Activated naive CD8-positive, alpha-beta T cell treated with anti-CD3 and anti-CD28 coated beads for 36 hours (primary cell): ENCODE results near the gene WDR55. TPM values are rescaled to one million over a fixed set of nuclear protein-coding genes. Genes with fewer than 3 reads are reported as not detected.
"Not testable (repeated sequence)": the region's sequence is repeated elsewhere in the genome, so short reads cannot be mapped to it uniquely, and the experiment has no call there.

Experiments used
- DNase-seq: peaks from one replicate; pipeline ENCODE4 v3.0.0; 2021
- H3K27ac Mint-ChIP-seq: one replicate; pipeline ENCODE4 v1.8.0; 2022; ENCODE audit warnings: mild to moderate bottlenecking, moderate library complexity, mixed read lengths
- H3K27me3 Mint-ChIP-seq: one replicate; pipeline ENCODE4 v1.8.0; 2022; ENCODE audit warnings: mild to moderate bottlenecking, mixed read lengths
- H3K36me3 Mint-ChIP-seq: one replicate; pipeline ENCODE4 v1.8.0; 2021; ENCODE audit warnings: mild to moderate bottlenecking, mixed read lengths
- H3K4me1 Mint-ChIP-seq: one replicate; pipeline ENCODE4 v1.8.0; 2021; ENCODE audit warnings: mixed read lengths
- H3K4me3 Mint-ChIP-seq: one replicate; pipeline ENCODE4 v1.8.0; 2022; ENCODE audit warnings: mild to moderate bottlenecking, moderate library complexity, mixed read lengths
- H3K9me3 Mint-ChIP-seq: one replicate; pipeline ENCODE4 v1.8.0; 2022; ENCODE audit warnings: mixed read lengths
- total RNA-seq, 2 experiments: library from RNA; stranded (reverse); gene quantifications; one replicate each; pipeline ENCODE4 v1.2.3, GENCODE V29; 2021

Gene WDR55
- total RNA-seq, 2 experiments from 2014 or later = 37.5 to 38.9 TPM

- H3K27ac Mint-ChIP-seq = no peak overlapping the region
- H3K27me3 Mint-ChIP-seq = peaks cover 9% of the 10 kb centered on the region
- peak overlapping the region; percentile 97 for H3K4me3 Mint-ChIP-seq
- H3K9me3 Mint-ChIP-seq = peaks cover 1% of the 10 kb centered on the region
- H3K4me1 Mint-ChIP-seq = peaks cover 12% of the 10 kb centered on the region
- DNase-seq = no peak
- peaks cover 6% of the 10 kb centered on the region for H3K36me3 Mint-ChIP-seq
Observed at GRCh38 chr5:140711794-140712193, 47.1 kb downstream of the WDR55 start.

GRCh38 chr5:140713562-140714094 lies 48.9 kb downstream of the WDR55 start:
- DNase-seq = no peak
- Mint-ChIP-seq H3K36me3 (peaks cover 6% of the 10 kb centered on the region), H3K4me1 (peaks cover 12% of the 10 kb centered on the region), H3K4me3 (no peak overlapping the region), H3K27me3 (peaks cover 9% of the 10 kb centered on the region), H3K27ac (no peak overlapping the region), H3K9me3 (peaks cover 1% of the 10 kb centered on the region)

GRCh38 chr5:140716238-140716637 lies 51.5 kb downstream of the WDR55 start:
- H3K27me3 Mint-ChIP-seq, DNase-seq, H3K27ac Mint-ChIP-seq, H3K36me3 Mint-ChIP-seq, H3K4me3 Mint-ChIP-seq, H3K9me3 Mint-ChIP-seq: not testable (repeated sequence)
- peaks cover 10% of the 10 kb centered on the region for H3K4me1 Mint-ChIP-seq

GRCh38 chr5:140718266-140718592 lies 53.5 kb downstream of the WDR55 start:
- no peaks in the 10 kb centered on the region for H3K36me3 Mint-ChIP-seq
- H3K4me3 Mint-ChIP-seq = no peak overlapping the region
- H3K27ac Mint-ChIP-seq = no peak overlapping the region
- H3K27me3 Mint-ChIP-seq = peaks cover 16% of the 10 kb centered on the region
- no peak for DNase-seq
- peaks cover 5% of the 10 kb centered on the region for H3K4me1 Mint-ChIP-seq
- no peaks in the 10 kb centered on the region for H3K9me3 Mint-ChIP-seq

GRCh38 chr5:140720738-140721137 lies 56.0 kb downstream of the WDR55 start:
- peaks cover 36% of the 10 kb centered on the region for H3K27me3 Mint-ChIP-seq
- H3K9me3 Mint-ChIP-seq, H3K27ac Mint-ChIP-seq, H3K4me1 Mint-ChIP-seq, H3K36me3 Mint-ChIP-seq, DNase-seq, H3K4me3 Mint-ChIP-seq: not testable (repeated sequence)

- H3K4me3 Mint-ChIP-seq, H3K27ac Mint-ChIP-seq, H3K9me3 Mint-ChIP-seq, DNase-seq, H3K36me3 Mint-ChIP-seq: not testable (repeated sequence)
- H3K4me1 Mint-ChIP-seq = peaks cover 11% of the 10 kb centered on the region
- H3K27me3 Mint-ChIP-seq = peaks cover 43% of the 10 kb centered on the region
Observed at GRCh38 chr5:140721395-140721794, 56.7 kb downstream of the WDR55 start.

Other genes with a start within 250 kb of the WDR55 start
- 10 to 100 TPM; 13.9 to 15.5 TPM for gene EIF4EBP3, start 117.2 kb upstream of the WDR55 start, total RNA-seq
- 10 to 100 TPM; 54.6 to 60.6 TPM for gene SRA1, start 107.4 kb upstream of the WDR55 start, total RNA-seq
- gene APBB3, start 100.3 kb upstream of the WDR55 start, total RNA-seq = 10 to 100 TPM; 17.5 to 17.8 TPM
- gene SLC35A4, start 100.1 kb upstream of the WDR55 start, total RNA-seq = 100 to 1,000 TPM in 1 of 2 experiments, 10 to 100 TPM in 1; 97.4 to 100 TPM
- under 1 TPM; 0.42 to 0.58 TPM for gene CD14, start 31.7 kb upstream of the WDR55 start, total RNA-seq
- 10 to 100 TPM; 34.4 to 37.4 TPM for gene TMCO6, start 25.5 kb upstream of the WDR55 start, total RNA-seq
- gene NDUFA2, start 17.3 kb upstream of the WDR55 start, total RNA-seq = 10 to 100 TPM; 64.2 to 69.4 TPM
- 10 to 100 TPM; 94.3 to 95.3 TPM for gene IK, start 17.1 kb upstream of the WDR55 start, total RNA-seq
- 1 to 10 TPM; 2.7 to 3.7 TPM for gene DND1, start 8.7 kb downstream of the WDR55 start, total RNA-seq
- gene HARS1, start 26.5 kb downstream of the WDR55 start, total RNA-seq = 100 to 1,000 TPM in 1 of 2 experiments, 10 to 100 TPM in 1; 95.2 to 104 TPM
- gene HARS2, start 26.6 kb downstream of the WDR55 start, total RNA-seq = 10 to 100 TPM; 23.6 to 24.0 TPM
- gene ZMAT2, start 35.5 kb downstream of the WDR55 start, total RNA-seq = 10 to 100 TPM; 64.8 to 67.2 TPM
- not detected for gene PCDHA1, start 121.2 kb downstream of the WDR55 start, total RNA-seq
- not detected for gene PCDHA2, start 129.9 kb downstream of the WDR55 start, total RNA-seq
- not detected for gene PCDHA3, start 136.2 kb downstream of the WDR55 start, total RNA-seq
- gene PCDHA4, start 142.2 kb downstream of the WDR55 start, total RNA-seq = not detected
- not detected for gene PCDHA5, start 156.7 kb downstream of the WDR55 start, total RNA-seq
- not detected for gene PCDHA6, start 163.1 kb downstream of the WDR55 start, total RNA-seq
- gene PCDHA7, start 169.4 kb downstream of the WDR55 start, total RNA-seq = not detected
- gene PCDHA8, start 176.3 kb downstream of the WDR55 start, total RNA-seq = not detected
- gene PCDHA9, start 183.5 kb downstream of the WDR55 start, total RNA-seq = not detected
- gene PCDHA10, start 191.0 kb downstream of the WDR55 start, total RNA-seq = not detected
- not detected for gene PCDHA11, start 204.1 kb downstream of the WDR55 start, total RNA-seq
- not detected for gene PCDHA12, start 210.4 kb downstream of the WDR55 start, total RNA-seq
- gene PCDHA13, start 217.2 kb downstream of the WDR55 start, total RNA-seq = not detected